GDM1 (cell line): Measurements from ENCODE around the gene USP43.

Source experiments
- DNase-seq: peaks from one replicate; lab custom pipeline; 2025; lab: John Stamatoyannopoulos, UW

USP43 gene

DNA sequence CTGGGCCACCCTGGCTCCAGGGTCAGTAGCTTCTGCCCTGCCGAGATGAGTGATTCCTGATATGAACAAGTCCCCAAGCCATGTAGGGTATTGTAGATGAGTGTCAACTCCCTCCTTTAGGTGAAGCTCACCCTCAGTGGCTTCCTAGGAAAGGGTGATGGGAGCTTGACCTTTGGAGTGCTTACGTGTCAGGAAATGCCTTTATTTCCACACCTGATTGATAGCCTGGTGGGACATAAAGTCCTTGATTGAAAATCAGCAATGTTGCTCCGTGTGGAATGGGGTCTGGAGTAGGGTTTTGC, 58.4 kb downstream of the USP43 start:
- DNase-seq, result no peak

DNA sequence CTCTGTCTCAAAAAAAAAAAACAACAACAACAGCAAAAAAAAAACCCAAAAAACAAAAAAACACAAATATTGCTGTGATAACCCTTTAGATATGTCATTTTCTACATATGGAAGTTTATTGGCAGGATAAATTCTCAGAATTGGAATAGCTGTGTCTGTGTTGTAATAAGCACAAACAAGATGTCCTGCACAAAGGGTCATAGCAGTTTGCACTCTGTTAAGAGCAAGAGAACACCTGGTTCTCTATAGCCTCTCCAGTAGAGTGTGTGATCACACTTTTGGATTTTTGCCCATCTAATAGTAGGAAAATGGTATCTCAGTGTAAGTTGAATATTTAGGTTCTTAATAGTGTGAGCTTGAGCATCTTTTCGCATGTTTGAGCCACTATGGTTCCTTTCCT, 60.4 kb downstream of the USP43 start:
- no peak for DNase-seq

DNA sequence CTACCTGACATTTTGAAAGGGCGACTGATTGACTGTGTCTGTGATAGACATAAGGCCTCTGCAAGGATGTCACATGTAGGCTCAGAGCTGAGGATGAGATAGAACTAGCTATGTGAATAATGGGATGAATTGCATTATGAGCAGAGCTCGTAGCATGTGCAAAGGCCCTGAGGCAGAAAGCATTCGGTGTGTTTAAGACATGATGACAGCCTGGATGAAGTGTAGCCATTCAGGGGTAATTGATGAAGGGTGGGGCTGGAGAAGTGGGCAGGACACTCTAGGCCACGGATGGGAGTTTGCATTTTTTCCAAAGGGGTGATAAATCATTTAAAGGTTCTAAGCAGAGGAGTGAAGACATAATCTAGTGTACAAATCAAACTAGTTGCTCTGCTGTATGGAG, 62.6 kb downstream of the USP43 start:
- no peak for DNase-seq

DNA sequence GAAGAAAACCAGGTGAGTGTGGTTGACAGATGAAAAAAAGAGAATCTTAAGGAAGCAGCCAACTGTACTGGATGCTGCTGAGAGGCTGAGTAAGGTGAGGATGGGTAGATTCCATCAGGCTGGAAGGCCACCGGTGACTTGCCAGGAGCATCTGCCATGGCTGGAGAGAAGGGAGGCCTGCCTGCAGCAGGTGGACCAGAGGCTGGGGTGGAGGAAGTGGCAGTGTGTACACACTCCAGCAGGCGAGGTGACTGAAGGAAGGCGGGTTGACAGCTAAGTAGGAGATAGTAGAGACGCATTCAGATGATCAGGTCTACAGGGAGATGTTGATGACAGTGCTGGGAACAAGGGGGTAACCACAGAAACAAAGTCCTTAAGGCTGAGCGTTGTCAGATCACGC, 69.5 kb downstream of the USP43 start:
- DNase-seq, result no peak

DNA sequence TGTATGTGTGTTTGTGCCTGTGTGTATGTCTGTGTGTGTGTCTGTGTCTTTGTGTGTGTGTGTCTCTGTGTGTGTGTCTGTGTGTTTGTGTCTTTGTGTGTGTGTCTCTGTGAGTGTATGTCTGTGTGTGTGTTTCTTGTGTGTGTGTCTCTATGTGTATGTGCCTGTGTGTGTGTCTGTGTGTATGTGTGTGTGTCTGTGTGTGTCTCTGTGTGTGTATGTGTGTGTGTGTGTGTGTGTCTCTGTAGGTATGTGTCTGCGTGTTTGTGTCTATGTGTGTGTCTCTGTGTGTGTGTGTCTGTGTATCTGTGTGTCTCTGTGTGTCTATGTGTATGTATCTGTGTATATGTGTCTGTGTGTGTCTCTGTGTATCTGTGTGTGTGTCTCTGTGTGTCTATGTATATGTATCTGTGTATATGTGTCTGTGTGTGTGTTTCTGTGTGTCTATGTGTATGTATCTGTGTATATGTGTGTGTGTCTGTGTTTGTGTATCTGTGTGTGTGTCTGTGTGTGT, 70.2 kb downstream of the USP43 start:
- no peak for DNase-seq

DNA sequence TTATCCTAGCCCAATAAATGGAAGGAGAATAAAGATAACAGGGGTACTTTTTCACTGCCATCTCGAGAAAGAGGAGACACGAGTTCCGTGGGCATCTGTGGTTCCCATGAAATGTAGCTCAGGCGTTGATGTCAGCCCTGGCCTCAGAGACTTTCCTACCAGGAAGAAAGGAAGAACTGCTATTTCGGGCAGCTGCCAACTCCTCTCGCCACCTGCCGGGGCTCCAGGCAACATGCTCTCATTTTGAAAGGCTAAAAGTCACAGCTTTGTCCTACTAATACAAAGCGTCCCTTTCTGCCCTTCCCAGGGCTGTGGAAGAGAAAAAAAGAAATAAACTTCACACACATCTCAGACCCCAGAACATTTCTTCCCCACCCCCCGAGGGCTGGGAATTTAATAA, 80.3 kb downstream of the USP43 start:
- no peak for DNase-seq

DNA sequence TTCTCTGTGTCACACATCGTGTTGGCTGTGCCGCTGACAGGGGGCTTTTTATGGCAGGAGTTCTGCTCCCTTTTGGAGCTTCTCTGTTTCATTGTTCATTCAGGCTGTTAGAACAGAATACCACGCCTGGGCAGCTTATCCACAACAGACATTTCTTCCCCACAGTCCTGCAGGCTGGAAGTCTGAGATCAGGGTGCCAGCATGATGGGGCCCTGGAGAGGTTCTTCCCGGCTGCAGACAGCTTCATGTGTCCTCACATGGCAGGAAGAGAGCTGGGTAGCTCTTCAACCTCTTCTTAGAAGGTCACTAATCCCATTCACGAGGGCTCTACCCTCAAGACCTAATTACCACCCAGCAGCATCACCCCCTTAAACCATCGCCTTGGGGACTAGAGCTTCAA, 81.0 kb downstream of the USP43 start:
- no peak for DNase-seq

DNA sequence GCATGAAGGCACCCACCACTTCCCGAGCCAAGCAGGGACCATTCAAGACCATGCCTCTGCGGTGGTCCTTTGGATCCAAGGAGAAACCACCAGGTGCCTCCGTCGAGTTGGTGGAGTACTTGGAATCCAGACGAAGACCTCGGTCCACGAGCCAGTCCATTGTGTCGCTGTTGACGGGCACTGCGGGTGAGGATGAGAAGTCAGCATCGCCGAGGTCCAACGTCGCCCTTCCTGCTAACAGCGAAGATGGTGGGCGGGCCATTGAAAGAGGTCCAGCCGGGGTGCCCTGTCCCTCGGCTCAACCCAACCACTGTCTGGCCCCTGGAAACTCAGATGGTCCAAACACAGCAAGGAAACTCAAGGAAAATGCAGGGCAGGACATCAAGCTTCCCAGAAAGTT, 82.7 kb downstream of the USP43 start:
- no peak for DNase-seq

DNA sequence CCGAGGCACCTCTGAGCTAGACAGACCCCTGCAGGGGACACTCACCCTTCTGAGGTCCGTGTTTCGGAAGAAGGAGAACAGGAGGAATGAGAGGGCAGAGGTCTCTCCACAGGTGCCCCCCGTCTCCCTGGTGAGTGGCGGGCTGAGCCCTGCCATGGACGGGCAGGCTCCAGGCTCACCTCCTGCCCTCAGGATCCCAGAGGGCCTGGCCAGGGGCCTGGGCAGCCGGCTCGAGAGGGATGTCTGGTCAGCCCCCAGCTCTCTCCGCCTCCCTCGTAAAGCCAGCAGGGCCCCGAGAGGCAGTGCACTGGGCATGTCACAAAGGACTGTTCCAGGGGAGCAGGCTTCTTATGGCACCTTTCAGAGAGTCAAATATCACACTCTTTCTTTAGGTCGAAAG, 83.2 kb downstream of the USP43 start:
- no peak for DNase-seq

DNA sequence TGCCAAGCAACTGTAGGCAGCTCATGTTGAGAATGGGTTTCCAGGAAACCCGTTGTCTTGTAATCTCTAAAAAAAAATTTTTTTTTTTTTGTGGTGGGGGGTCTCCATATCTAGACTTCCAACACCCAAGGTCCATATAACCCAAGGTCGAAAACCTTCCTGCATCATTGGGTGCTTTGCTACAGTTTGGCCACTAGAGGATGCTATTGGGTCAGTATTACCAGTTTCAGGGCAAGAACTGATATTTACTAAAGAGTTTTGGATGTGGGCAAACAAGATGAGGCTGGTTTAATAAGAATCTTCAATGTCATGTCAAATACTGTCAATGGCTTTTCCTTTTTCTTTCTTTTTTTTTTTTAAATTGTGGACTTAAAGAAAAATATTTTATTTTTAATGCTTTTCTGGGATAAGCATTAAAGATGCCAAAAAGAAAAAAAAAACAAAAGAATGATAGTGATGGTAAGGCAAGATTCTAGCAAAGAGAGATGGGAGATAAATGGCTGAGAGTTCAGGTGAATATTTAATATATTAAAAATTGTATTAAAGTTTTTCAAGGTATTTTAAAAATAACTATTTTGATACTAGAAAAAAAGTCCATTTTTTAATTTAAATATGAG, 83.8 kb downstream of the USP43 start:
- DNase-seq, result no peak

DNA sequence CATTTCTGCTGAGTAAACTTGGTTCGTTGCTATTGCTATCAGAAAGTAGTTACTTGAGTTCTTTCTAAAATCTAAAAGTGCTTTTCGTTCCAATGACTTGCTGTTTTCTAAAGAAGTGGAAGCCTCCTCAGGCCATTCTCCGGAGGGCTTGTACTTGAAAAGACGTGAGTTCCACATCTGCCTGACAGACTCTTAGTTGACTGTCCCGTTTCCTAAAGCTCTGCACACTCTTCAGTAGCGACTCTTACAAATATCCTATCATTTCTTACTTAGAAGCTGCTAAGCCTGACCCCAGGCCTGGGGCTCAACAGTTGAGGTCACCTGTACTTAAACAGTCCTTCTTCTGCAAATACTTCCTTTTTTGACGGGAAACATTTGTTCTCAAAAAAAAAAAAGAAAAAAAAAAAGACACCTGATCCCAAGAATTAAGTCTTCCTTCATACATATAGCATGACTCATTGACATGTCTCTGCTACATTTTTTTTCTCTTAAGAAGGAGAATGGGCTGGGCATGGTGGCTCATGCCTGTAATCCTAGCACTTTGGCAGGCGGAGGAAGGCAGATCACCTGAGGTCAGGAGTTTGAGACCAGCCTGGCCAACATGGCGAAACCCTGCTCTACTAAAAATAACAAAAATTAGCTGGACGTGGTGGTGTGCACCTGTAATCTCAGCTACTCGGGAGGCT, 84.6 kb downstream of the USP43 start:
- no peak for DNase-seq

DNA sequence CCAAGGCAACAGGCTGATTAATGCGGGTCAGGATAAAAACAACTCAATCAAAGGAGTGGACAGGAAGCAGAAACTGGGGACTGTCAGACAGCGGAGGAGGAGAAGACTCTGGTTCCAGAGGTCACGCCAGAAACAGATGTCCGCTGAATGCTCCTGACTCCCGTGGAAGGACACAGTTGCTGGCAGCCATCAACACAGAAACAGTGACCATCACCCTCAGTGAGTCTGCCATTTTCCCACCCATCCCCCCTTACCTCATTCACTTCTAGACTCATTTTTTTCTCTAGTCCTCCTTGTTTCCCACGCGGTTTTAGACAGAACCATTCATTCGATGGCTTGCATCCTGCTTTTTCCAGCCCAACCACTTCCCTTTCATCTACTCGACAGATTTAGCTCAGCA, 105.2 kb downstream of the USP43 start:
- no peak for DNase-seq

DNA sequence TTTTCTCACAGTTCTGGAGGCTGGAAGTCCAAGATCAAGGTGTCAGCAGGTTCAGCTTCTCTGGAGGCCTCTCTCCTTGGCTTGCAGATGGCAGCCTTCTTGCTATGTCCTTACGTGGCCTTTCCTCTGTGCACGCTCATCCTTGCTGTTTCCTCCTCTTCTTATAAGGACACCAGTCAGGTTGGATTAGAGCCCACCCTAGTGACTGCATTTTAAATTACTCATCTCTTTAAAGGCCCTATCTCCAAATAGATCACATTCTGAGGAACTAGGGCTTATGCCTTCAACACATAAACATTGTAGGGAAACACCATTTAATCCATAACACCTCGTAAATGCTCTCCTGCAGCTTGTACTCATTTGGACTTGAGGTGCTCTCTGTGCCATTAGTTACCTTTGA, 109.8 kb downstream of the USP43 start:
- DNase-seq, result no peak

DNA sequence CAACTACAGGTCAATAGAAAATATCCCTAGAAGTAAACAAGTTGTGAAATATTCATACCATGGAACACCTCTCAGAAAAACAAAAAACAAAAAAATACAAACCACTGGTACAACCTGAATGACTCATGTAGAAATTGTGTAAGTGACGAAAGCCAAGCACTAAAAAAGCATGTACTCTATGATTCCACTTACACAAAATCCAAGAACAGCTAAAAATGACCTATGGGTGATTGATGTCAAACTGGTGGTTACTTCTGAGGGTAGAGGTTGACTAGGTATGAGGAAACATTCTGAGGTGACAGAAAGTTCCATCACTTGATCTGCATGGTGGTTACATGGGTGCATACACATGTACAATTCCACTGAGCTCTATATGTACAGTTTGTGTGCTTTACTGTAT, 114.9 kb downstream of the USP43 start:
- no peak for DNase-seq

DNA sequence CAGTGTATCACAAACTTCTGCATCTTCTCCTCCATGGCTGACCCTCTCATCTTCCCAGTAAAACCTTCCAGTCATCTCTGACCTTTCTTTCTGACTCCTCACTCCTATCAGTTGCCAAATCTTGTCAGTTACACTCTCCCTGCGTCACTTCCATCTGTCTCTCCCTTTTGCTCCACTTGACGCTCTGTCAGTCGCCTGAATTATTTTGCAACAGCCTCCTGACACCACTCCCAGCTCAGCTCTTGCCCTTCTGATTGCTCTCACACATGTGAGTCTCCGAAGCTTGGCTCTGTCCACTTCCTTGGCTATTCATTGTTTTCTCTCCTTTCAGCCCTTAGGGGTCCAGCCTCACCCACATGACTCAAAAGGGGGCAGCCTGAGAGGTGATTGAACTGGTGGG, 118.3 kb downstream of the USP43 start:
- DNase-seq, result no peak

DNA sequence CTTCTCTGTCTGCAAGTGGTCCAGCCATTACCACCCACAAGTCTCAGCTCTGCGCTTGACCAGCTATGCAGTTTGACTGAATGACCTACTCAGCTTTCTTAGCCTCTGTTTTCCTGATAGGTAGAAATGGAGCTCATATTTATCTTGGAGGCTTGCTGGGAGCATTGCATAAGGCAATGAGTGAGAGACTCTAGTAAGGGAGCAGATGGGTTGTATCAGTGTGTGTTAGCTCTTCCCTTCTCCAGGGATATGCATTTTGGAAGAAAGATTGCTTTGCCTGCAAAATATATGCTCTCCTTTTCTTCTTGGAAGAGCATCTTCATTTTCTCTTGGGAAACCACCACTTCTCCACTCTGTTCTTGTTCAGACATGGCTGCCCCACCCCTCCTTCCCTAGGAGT, 120.0 kb downstream of the USP43 start:
- no peak for DNase-seq

DNA sequence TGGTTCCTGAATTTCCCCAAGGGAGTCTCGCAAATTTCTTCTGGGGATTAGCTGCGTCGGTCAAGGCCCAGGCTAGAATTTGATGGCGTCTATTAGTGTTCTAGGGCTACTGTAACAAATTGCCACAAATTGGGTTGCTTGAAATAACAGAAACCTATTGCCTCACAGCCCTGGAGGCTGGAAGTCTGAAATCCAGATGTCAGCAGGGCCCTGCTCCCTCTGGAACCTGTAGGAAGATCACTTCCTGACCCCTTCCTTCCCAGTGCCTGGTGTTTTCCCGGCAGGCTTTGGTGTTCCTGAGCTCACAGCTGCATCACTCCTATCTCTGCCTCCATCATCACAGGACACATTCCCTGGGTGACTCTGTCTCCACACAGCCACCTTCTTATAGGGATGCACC, 121.7 kb downstream of the USP43 start:
- no peak for DNase-seq

DNA sequence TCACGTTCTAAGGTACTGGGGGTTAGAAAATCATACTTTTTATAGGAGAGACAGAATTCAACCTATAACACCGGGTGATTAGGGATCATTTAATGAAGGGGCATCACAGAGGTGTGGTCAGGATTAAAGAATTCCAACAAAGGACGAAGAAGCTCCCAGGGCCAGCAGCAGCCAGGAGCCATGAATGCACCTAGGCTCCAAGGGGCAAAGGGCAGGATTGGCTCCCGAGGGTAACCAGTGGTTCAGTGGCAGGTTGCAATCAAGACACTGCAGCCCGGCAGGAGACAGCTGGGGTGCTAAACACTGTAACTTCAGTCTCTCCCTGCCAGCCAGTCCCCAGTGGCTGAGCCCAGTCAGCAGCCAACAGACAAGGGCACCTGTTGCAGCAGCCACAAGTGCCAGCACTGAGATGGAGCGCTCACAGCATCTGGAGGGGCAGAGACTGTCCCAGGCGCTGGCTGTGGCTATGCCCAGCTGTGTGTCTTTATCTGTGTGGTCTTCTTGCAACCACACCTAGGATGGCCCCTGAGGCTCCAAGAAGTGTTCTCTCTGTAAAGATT, 122.2 kb downstream of the USP43 start:
- DNase-seq, result no peak

DNA sequence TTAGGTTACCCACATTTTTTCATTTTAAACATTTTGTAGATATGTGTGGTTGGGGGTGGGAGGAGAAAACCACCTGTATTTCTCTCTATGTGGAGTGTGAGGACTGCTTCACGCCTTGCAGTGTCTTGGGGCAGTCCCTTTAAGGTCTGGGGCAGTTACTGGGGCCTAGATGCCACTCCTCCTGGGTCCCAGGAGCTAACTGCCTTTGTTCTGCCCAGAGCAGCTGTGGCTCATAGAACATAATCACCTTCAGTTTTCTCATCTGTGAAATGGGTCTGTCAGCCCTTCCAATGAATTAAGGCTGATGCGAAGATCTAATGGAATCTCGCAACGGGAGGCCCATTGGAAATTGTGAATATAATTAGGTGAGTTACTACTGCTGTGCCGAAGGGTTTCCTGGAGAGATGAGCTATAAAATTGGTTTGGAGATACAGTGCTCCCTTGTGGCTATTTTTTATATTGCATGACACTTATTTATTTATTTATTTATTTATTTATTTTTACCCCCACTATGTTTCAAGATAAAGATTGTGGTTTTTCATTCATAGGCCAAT, 123.1 kb downstream of the USP43 start:
- no peak for DNase-seq

DNA sequence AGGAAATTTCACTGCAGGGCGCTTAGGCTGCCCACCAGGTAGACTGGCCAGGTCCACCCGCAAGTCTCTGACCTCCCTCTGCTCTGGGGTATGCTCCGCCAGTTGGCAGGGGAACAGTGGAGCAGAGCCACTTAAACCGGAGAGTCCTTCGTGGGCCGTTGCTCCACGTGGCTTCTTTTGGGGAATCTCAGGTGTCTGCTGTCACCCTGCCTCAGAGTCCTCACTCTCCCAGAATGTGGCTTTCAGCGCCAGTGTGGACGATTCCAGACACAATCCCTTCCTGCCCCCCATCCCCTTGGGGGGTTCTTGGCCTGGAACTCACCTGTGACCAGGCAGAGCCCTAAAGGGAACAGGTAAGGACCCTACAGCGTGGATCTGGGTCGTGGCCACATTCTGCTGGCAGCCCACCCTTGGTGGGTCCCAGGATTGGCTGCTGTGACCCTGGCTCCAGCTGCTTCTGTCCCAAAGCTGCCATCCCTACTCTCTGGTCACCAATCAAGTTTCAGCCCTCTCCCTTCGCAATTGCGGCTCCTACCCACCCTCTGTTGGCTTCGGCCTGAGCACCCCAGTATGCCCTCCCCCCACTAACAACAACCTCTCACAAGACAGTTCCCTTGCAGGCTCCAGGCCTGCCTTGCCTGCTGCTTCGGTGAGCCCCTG, 123.8 kb downstream of the USP43 start:
- DNase-seq, result no peak

DNA sequence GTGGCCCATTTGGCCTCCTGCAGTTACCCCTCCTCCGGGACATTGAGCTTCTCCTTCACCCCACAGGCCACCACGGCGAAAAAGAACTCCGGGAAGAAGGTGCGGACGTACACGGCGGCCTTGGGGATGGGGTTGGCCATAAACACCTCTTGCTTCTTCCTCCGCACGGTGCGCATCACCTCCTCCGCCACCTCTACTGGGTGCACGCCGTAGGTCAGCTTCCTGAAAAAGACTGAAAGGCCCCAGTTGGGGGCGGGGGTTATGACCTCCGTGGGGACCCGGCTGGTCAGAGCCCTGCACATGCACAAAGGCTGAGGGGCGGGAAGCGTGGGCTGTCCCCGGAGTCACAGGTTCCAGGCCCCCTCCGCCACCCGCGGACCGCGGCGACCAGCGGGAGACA, 126.1 kb downstream of the USP43 start:
- no peak for DNase-seq

DNA sequence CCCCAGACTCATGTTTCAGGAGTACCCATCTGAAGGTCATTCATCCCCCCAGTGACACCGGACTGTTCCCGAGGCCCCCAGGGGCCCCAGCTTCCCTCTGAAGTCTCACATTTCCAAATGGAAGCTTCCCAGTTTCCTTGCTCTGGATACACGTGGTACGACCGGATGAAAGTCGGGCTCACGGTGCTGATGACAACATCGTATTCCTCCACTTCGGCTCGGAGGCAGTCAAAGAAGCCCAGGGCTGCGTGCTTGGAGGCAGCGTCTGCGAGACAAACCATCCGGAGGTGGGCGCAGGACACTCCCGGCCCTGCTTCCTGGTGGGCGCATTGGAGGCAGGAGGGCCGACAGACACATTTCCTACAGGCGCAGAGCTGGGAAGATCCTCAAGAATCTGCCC, 127.3 kb downstream of the USP43 start:
- no peak for DNase-seq

DNA sequence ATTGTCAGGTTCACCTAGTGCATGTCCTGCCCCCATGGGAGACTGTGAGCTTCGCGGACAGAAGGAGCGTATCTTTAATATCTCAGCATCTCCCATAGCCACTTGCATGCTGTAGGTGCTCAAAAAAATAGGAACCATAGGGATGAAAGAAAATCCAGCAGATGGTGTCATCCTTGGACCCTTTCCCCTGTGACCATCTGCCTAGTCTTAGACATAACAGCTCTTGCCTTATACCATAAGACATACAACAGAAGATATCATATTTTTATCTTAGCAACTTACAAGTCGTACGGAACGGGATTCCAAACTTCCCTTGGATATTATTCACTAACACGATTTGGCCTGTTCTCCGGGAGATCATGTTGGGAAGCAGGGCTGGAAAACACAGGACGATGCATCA, 131.6 kb downstream of the USP43 start:
- DNase-seq, result no peak
